Gastrocnemius medialis (tissue), 4 donors: ENCODE results near the gene TASOR. TPM values are rescaled to one million over a fixed set of nuclear protein-coding genes. Genes with fewer than 3 reads are reported as not detected.
"Not testable (repeated sequence)": the region's sequence is repeated elsewhere in the genome, so short reads cannot be mapped to it uniquely, and the experiment has no call there.

Experiments used
- ATAC-seq, 2 donors: fragments of 150-250 bp; one replicate each; pipeline ENCODE4 v1.9.1; 2016
- DNase-seq, 2 donors: peaks; one replicate each; pipeline ENCODE4 v3.0.0-alpha.2; 2019
- H3K27ac ChIP-seq, 4 donors: fragments of 200-600 bp; sonication (generic); 1 replicate in 1 of 4; 2 replicates in 3 of 4; pipeline ENCODE4 v1.5.1; 2016 to 2018; ENCODE audit warnings: mild to moderate bottlenecking in 2 of 4, moderate library complexity in 1 of 4
- H3K27me3 ChIP-seq, 3 donors: fragments of 200-600 bp; sonication (generic) in 2 of 3; 1 replicate in 1 of 3; 2 replicates in 2 of 3; pipeline versions ENCODE4 v1.5.1 to v1.6.0; 2016 to 2019; ENCODE audit warnings: mild to moderate bottlenecking in 1 of 3, moderate library complexity in 1 of 3
- H3K36me3 ChIP-seq, 2 donors: fragments of 200-600 bp; sonication (generic) in 1 of 2; one replicate each; pipeline ENCODE4 v1.5.1; 2017 to 2018
- H3K4me1 ChIP-seq, 2 donors: fragments of 200-600 bp; sonication (generic) in 1 of 2; one replicate each; pipeline ENCODE4 v1.5.1; 2016 to 2017; ENCODE audit warnings: mild to moderate bottlenecking in 2 of 2
- H3K4me3 ChIP-seq, 4 donors: fragments of 200-600 bp; sonication (generic) in 3 of 4; 1 replicate in 1 of 4; 2 replicates in 3 of 4; pipeline ENCODE4 v1.5.1; 2016 to 2019; ENCODE audit warnings: mild to moderate bottlenecking in 2 of 4
- H3K9me3 ChIP-seq, 3 donors: fragments of 200-600 bp; sonication (generic) in 2 of 3; 1 replicate in 1 of 3; 2 replicates in 2 of 3; pipeline ENCODE4 v1.5.1; 2016 to 2019
- POLR2A ChIP-seq, 2 donors: fragments of 450-650 bp; IDR thresholded peaks; one replicate each; pipeline ENCODE4 v1.6.1; 2017; ENCODE audit warnings: antibody characterized with exemption in 2 of 2, mild to moderate bottlenecking in 2 of 2, moderate library complexity in 2 of 2
- in situ Hi-C, 4 donors: fragments of 200-750 bp; cut with MboI; loops; one replicate each; pipeline versions ENCODE4 v1.15.0 to v1.8.0; 2017; ENCODE audit warnings: low sequenced_read_pairs in 4 of 4
- intact Hi-C: fragments of 100-400 bp; cut with DNase I; formaldehyde crosslinking; loops from one replicate; pipeline ENCODE4 v1.15.1; 2023; ENCODE audit warnings: low total_unique reads
- total RNA-seq, 4 donors: library from RNA; depleted of rRNA; stranded (reverse); fragments of >200 nt; gene quantifications; one replicate each; pipeline versions ENCODE4 v1.1.0 to v1.2.3, GENCODE V29; 2016
- TF ChIP-seq, protein P1 (sequence below), 5 experiments: fragments of 450-650 bp in 3 of 5; fragments of 200-600 bp in 2 of 5; sonication (generic) in 2 of 5; IDR thresholded peaks in 4 of 5; conservative IDR thresholded peaks in 1 of 5; 1 replicate in 4 of 5; 2 replicates in 1 of 5; pipeline ENCODE4 v1.5.1; 2016 to 2019; ENCODE audit warnings: antibody characterized with exemption in 5 of 5, mild to moderate bottlenecking in 3 of 5, moderate library complexity in 3 of 5

The TASOR gene
- total RNA-seq, 4 donors from 2014 or later: 15.4 to 47.2 (median 31.8) TPM

GRCh38 chr3:56720849-56721248, 37.8 kb upstream of the TASOR start:
- no peak for TF ChIP-seq POLR2A (IDR thresholded peaks at IDR 0.05)
- intact Hi-C loops: no loop called here
- ATAC-seq: no peak
- in situ Hi-C loops: no loop called here
- H3K27me3 ChIP-seq: no peaks in the 10 kb centered on the region
- H3K9me3 ChIP-seq: no peaks in the 10 kb centered on the region
- H3K4me1 ChIP-seq: no peaks in the 10 kb centered on the region
- H3K4me3 ChIP-seq: no peak overlapping the region
- no peak overlapping the region for H3K27ac ChIP-seq
- DNase-seq: no peak
- no peaks in the 10 kb centered on the region for H3K36me3 ChIP-seq

DNA sequence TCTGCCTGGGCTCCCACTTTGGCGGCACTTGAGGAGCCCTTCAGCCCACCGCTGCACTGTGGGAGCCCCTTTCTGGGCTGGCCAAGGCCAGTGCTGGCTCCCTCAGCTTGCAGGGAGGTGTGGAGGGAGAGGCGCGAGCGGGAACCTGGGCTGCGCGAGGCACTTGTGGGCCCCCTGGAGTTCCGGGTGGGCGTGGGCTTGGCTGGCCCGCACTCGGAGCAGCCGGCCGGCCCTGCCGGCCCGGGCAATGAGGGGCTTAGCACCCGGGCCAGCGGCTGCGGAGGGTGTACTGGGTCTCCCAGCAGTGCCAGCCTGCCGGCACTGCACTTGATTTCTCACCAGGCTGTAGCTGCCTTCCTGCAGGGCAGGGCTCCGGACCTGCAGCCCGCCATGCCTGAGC, 35.7 kb upstream of the TASOR start:
- H3K27me3 ChIP-seq, DNase-seq, intact Hi-C loops, ATAC-seq, H3K4me3 ChIP-seq, in situ Hi-C loops, H3K9me3 ChIP-seq, H3K27ac ChIP-seq, H3K4me1 ChIP-seq, H3K36me3 ChIP-seq: not testable (repeated sequence)

GRCh38 chr3:56711344-56711743, 28.3 kb upstream of the TASOR start:
- H3K4me1 ChIP-seq: no peaks in the 10 kb centered on the region
- no peaks in the 10 kb centered on the region for H3K36me3 ChIP-seq
- no peak for ATAC-seq
- H3K9me3 ChIP-seq: no peaks in the 10 kb centered on the region
- no peak overlapping the region for H3K27ac ChIP-seq
- TF ChIP-seq, protein P1, sequence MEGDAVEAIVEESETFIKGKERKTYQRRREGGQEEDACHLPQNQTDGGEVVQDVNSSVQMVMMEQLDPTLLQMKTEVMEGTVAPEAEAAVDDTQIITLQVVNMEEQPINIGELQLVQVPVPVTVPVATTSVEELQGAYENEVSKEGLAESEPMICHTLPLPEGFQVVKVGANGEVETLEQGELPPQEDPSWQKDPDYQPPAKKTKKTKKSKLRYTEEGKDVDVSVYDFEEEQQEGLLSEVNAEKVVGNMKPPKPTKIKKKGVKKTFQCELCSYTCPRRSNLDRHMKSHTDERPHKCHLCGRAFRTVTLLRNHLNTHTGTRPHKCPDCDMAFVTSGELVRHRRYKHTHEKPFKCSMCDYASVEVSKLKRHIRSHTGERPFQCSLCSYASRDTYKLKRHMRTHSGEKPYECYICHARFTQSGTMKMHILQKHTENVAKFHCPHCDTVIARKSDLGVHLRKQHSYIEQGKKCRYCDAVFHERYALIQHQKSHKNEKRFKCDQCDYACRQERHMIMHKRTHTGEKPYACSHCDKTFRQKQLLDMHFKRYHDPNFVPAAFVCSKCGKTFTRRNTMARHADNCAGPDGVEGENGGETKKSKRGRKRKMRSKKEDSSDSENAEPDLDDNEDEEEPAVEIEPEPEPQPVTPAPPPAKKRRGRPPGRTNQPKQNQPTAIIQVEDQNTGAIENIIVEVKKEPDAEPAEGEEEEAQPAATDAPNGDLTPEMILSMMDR (IDR thresholded peaks at IDR 0.05 in 4 of 5, conservative IDR thresholded peaks at IDR 0.05 in 1 of 5): no peak
- no peak for TF ChIP-seq POLR2A (IDR thresholded peaks at IDR 0.05)
- H3K4me3 ChIP-seq: no peak overlapping the region
- intact Hi-C loops (no loop called here), in situ Hi-C loops (no loop called here)
- no peak for DNase-seq
- no peaks in the 10 kb centered on the region for H3K27me3 ChIP-seq

- DNase-seq, H3K4me3 ChIP-seq, H3K27me3 ChIP-seq, H3K36me3 ChIP-seq, ATAC-seq, H3K27ac ChIP-seq, H3K9me3 ChIP-seq, intact Hi-C loops, H3K4me1 ChIP-seq: not testable (repeated sequence)
- in situ Hi-C loops: loop anchor here in 1 of 4 donors (5.0 kb wide), 1 partner anchor 90 kb away; no protein-coding TSS in a partner anchor
Measured at GRCh38 chr3:56707412-56707811, 24.3 kb upstream of the TASOR start.

DNA sequence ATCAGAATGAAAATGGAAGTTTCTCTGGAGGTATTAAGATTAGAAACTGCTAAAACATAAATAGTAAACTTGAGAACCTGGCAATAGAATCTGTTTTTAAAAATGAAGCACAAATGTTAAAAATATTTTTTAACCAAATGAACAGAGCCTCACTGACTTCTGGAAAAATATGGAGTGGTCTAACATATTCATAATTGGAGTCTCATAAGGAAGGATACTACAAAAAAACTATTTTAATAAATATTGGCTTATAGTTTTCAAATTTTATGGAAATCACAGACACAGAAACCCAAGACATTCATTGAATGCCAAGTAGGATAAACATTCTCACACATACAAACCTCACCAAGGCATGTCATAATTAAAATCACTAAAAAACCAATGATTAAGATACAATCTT, 23.6 kb upstream of the TASOR start:
- Histone ChIP-seq H3K4me1 (no peaks in the 10 kb centered on the region), H3K9me3 (no peaks in the 10 kb centered on the region), H3K36me3 (no peaks in the 10 kb centered on the region), H3K4me3 (no peak overlapping the region), H3K27me3 (no peaks in the 10 kb centered on the region), H3K27ac (no peak overlapping the region)
- in situ Hi-C loops (loop anchor here in 1 of 4 donors (5.0 kb wide), 1 partner anchor 91 kb away; no protein-coding TSS in a partner anchor), intact Hi-C loops (no loop called here)
- TF ChIP-seq, protein P1 (IDR thresholded peaks at IDR 0.05 in 4 of 5, conservative IDR thresholded peaks at IDR 0.05 in 1 of 5): no peak
- TF ChIP-seq POLR2A (IDR thresholded peaks at IDR 0.05): no peak
- no peak for ATAC-seq
- no peak for DNase-seq

- no peaks in the 10 kb centered on the region for H3K27me3 ChIP-seq
- H3K27ac ChIP-seq: no peak overlapping the region
- ATAC-seq (no peak), DNase-seq (no peak)
- in situ Hi-C loops: loop anchor here (5.0 kb wide), 5 partner anchors 93 to 288 kb away; partner anchors contain the start of gene ARHGEF3 (in 1 of the 4)
- H3K36me3 ChIP-seq: no peaks in the 10 kb centered on the region
- no peak for TF ChIP-seq POLR2A (IDR thresholded peaks at IDR 0.05)
- TF ChIP-seq, protein P1 (IDR thresholded peaks at IDR 0.05 in 4 of 5, conservative IDR thresholded peaks at IDR 0.05 in 1 of 5): no peak
- intact Hi-C loops: no loop called here
- H3K4me3 ChIP-seq: no peak overlapping the region
- no peaks in the 10 kb centered on the region for H3K9me3 ChIP-seq
- H3K4me1 ChIP-seq: no peaks in the 10 kb centered on the region
Measured at GRCh38 chr3:56704706-56705105, 21.6 kb upstream of the TASOR start.
